Glomerular visceral epithelial cell (primary cell): ENCODE data around the gene RFX4.
A peak's percentile ranks its signal among the peaks of the same experiment; 100 is the strongest.

ENCODE experiments used
- DNase-seq: peaks from one replicate; pipeline ENCODE4 v3.0.0-alpha.2; 2016; ENCODE audit errors: extremely low spot score

Gene RFX4

GRCh38 chr12:106732890-106733289, 150.1 kb downstream of the RFX4 start:
- DNase-seq, result no peak

- no peak for DNase-seq
Measured at GRCh38 chr12:106733660-106734059, 150.9 kb downstream of the RFX4 start.

- no peak for DNase-seq
Measured at GRCh38 chr12:106736051-106736957, 153.5 kb downstream of the RFX4 start.

GRCh38 chr12:106739318-106739717, 156.5 kb downstream of the RFX4 start:
- no peak for DNase-seq

- DNase-seq, result peak; percentile 33
Measured at GRCh38 chr12:106739815-106740530, 157.2 kb downstream of the RFX4 start.

GRCh38 chr12:106740818-106741217, 158.0 kb downstream of the RFX4 start:
- no peak for DNase-seq

GRCh38 chr12:106741247-106741646, 158.4 kb downstream of the RFX4 start:
- DNase-seq, result no peak

GRCh38 chr12:106743270-106743988, 160.6 kb downstream of the RFX4 start:
- no peak for DNase-seq

- no peak for DNase-seq
Measured at GRCh38 chr12:106744600-106744999, 161.8 kb downstream of the RFX4 start.

GRCh38 chr12:106745181-106745745, 162.5 kb downstream of the RFX4 start:
- no peak for DNase-seq

GRCh38 chr12:106747973-106748436, 165.2 kb downstream of the RFX4 start:
- DNase-seq, result no peak

- DNase-seq, result no peak
Measured at GRCh38 chr12:106750524-106750923, 167.7 kb downstream of the RFX4 start.

- DNase-seq, result no peak
Measured at GRCh38 chr12:106753526-106753925, 170.7 kb downstream of the RFX4 start.

- no peak for DNase-seq
Measured at GRCh38 chr12:106754331-106754730, 171.5 kb downstream of the RFX4 start.

GRCh38 chr12:106757623-106758348, 175.0 kb downstream of the RFX4 start:
- no peak for DNase-seq

GRCh38 chr12:106758349-106759110, 175.7 kb downstream of the RFX4 start:
- no peak for DNase-seq

GRCh38 chr12:106759526-106760183, 176.9 kb downstream of the RFX4 start:
- no peak for DNase-seq

GRCh38 chr12:106760184-106760531, 177.4 kb downstream of the RFX4 start:
- DNase-seq, result no peak

- no peak for DNase-seq
Measured at GRCh38 chr12:106764220-106764619, 181.4 kb downstream of the RFX4 start.

- DNase-seq, result no peak
Measured at GRCh38 chr12:106764738-106765137, 181.9 kb downstream of the RFX4 start.
